HepG2 (cell line): ENCODE measurements around the gene DNAJB6.

ENCODE experiments used
- BRD4 ChIP-seq: sonication (generic); formaldehyde crosslinking; IDR thresholded peaks from 2 replicates; pipeline ENCODE4 v1.4.0; 2020; ENCODE audit warnings: missing genetic modification reagents
- TF ChIP-seq, protein P1 (sequence below): sonication (generic); formaldehyde crosslinking; IDR thresholded peaks from 2 replicates; pipeline ENCODE4 v1.9.0; 2021; ENCODE audit warnings: missing genetic modification reagents, mild to moderate bottlenecking, borderline replicate concordance
- TF ChIP-seq, protein P2 (sequence below): sonication (generic); formaldehyde crosslinking; IDR thresholded peaks from 2 replicates; pipeline ENCODE4 v1.5.0; 2020; ENCODE audit warnings: mild to moderate bottlenecking, missing genetic modification reagents, moderate library complexity

DNA sequence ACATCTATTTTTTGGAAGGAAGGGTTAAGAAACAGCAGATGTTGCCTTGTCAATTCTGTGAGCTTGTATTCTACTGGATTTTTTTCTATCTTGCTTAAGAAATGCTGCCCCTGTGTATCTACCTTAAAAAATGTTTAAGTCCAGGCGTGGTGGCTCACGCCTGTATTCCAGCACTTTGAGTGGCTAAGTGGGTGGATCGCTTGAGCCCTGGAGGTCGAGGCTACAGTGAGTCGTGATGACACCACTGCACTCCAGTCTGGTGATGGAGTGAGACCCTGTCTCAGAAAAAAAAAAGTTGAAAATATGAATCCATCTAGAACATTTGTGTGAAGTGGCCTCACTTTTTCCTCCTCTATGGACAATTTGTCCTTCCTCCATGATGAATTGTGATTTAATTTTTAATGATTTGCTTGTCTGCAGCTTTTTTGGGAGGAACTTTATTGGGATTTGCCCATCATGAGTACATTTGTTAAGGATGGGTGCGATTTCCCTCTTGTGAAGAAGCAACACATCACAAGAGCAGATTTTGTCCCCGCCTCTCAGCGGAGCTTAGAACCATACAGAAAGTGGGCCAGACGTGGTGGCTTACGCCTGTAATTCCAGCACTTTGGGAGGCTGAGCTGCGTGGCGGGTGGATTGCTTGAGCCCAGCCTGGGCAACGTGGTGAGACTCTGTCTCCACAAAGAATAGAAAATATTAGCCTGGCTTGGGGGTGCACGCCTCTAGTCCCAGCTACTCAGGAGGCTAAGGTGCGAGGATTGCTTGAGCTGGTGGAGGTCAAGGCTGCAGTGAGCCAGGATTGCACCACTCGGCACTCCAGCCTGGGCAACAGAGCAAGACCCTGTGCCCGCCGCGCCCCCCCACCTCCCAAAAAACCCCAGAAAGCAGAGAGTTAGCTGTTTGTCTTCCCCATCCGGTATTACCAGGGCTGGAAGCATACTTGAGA, 57.7 kb downstream of the DNAJB6 start:
- no peak for TF ChIP-seq BRD4 (CRISPR knock-in tag)
- TF ChIP-seq, protein P1, sequence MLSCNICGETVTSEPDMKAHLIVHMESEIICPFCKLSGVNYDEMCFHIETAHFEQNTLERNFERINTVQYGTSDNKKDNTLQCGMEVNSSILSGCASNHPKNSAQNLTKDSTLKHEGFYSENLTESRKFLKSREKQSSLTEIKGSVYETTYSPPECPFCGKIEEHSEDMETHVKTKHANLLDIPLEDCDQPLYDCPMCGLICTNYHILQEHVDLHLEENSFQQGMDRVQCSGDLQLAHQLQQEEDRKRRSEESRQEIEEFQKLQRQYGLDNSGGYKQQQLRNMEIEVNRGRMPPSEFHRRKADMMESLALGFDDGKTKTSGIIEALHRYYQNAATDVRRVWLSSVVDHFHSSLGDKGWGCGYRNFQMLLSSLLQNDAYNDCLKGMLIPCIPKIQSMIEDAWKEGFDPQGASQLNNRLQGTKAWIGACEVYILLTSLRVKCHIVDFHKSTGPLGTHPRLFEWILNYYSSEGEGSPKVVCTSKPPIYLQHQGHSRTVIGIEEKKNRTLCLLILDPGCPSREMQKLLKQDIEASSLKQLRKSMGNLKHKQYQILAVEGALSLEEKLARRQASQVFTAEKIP (CRISPR knock-in tag): no peak
- TF ChIP-seq, protein P2, sequence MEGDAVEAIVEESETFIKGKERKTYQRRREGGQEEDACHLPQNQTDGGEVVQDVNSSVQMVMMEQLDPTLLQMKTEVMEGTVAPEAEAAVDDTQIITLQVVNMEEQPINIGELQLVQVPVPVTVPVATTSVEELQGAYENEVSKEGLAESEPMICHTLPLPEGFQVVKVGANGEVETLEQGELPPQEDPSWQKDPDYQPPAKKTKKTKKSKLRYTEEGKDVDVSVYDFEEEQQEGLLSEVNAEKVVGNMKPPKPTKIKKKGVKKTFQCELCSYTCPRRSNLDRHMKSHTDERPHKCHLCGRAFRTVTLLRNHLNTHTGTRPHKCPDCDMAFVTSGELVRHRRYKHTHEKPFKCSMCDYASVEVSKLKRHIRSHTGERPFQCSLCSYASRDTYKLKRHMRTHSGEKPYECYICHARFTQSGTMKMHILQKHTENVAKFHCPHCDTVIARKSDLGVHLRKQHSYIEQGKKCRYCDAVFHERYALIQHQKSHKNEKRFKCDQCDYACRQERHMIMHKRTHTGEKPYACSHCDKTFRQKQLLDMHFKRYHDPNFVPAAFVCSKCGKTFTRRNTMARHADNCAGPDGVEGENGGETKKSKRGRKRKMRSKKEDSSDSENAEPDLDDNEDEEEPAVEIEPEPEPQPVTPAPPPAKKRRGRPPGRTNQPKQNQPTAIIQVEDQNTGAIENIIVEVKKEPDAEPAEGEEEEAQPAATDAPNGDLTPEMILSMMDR (CRISPR knock-in tag): no peak
